Measurements from ENCODE around the gene RIT1. TPM values are rescaled to one million over a fixed set of nuclear protein-coding genes. Genes with fewer than 3 reads are reported as not detected.

RIT1 gene
- total RNA-seq, 1 experiment from 2014 or later: 27.2 TPM

DNA sequence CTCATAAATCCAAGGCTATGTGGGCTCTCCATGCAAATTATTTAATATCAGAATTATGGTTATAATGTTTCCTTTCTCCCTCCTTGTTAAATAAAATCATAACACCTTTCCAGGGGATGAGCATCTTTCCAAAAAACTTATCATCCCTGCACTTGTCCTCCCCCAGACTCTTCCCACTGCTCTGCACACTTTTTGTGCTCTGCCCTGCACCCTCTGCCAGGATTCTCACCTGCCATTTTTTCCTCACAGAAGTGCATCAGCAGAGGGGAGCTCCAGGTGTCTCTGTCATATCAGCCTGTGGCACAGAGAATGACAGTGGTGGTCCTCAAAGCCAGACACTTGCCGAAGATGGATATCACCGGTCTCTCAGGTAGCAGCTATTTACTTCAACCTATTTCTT lies 30.9 kb downstream of the RIT1 start:
- Mint-ChIP-seq H3K27me3 (ENCODE audit: low read depth) (no peaks in the 10 kb centered on the region), H3K4me1 (0 out of 2 replicates have a peak, but pooled peaks cover 5% of the 10 kb centered on the region), H3K4me3 (no peak overlapping the region), H3K36me3 (no peaks in the 10 kb centered on the region), H3K9me3 (no peaks in the 10 kb centered on the region), H3K27ac (no peak overlapping the region)
- CTCF ChIA-PET: no interaction called here
- DNase-seq (ENCODE audit: low spot score) (no peak), ATAC-seq (no peak)
- TF ChIP-seq, protein P1, sequence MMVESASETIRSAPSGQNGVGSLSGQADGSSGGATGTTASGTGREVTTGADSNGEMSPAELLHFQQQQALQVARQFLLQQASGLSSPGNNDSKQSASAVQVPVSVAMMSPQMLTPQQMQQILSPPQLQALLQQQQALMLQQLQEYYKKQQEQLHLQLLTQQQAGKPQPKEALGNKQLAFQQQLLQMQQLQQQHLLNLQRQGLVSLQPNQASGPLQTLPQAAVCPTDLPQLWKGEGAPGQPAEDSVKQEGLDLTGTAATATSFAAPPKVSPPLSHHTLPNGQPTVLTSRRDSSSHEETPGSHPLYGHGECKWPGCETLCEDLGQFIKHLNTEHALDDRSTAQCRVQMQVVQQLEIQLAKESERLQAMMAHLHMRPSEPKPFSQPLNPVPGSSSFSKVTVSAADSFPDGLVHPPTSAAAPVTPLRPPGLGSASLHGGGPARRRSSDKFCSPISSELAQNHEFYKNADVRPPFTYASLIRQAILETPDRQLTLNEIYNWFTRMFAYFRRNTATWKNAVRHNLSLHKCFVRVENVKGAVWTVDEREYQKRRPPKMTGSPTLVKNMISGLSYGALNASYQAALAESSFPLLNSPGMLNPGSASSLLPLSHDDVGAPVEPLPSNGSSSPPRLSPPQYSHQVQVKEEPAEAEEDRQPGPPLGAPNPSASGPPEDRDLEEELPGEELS (CRISPR knock-in tag; IDR thresholded peaks at IDR 0.05): no peak
- TF ChIP-seq ATF1 (CRISPR knock-in tag; IDR thresholded peaks at IDR 0.05) (no peak), ZNF138 (CRISPR knock-in tag; conservative IDR thresholded peaks at IDR 0.05) (no peak), GTF2I (CRISPR knock-in tag; conservative IDR thresholded peaks at IDR 0.05) (no peak), ZNF232 (CRISPR knock-in tag; IDR thresholded peaks at IDR 0.05) (no peak), ZNF219 (CRISPR knock-in tag; IDR thresholded peaks at IDR 0.05; ENCODE audit: borderline replicate concordance) (no peak), FOXP1 (CRISPR knock-in tag; IDR thresholded peaks at IDR 0.05; ENCODE audit: borderline replicate concordance) (no peak), NR1H2 (CRISPR knock-in tag; IDR thresholded peaks at IDR 0.05) (no peak), MXD4 (CRISPR knock-in tag; IDR thresholded peaks at IDR 0.05; ENCODE audit: borderline replicate concordance) (no peak), ZNF671 (CRISPR knock-in tag; IDR thresholded peaks at IDR 0.05) (no peak), CREM (CRISPR knock-in tag; IDR thresholded peaks at IDR 0.05) (no peak), RORB (CRISPR knock-in tag; IDR thresholded peaks at IDR 0.05) (no peak), ZNF317 (CRISPR knock-in tag; IDR thresholded peaks at IDR 0.05; ENCODE audit: borderline replicate concordance, low read depth) (no peak), TP53 (CRISPR knock-in tag; IDR thresholded peaks at IDR 0.05) (no peak), ETV6 (CRISPR knock-in tag; IDR thresholded peaks at IDR 0.05) (no peak), SMAD3 (CRISPR knock-in tag; IDR thresholded peaks at IDR 0.05; ENCODE audit: borderline replicate concordance) (no peak)
- TF ChIP-seq, protein P2, sequence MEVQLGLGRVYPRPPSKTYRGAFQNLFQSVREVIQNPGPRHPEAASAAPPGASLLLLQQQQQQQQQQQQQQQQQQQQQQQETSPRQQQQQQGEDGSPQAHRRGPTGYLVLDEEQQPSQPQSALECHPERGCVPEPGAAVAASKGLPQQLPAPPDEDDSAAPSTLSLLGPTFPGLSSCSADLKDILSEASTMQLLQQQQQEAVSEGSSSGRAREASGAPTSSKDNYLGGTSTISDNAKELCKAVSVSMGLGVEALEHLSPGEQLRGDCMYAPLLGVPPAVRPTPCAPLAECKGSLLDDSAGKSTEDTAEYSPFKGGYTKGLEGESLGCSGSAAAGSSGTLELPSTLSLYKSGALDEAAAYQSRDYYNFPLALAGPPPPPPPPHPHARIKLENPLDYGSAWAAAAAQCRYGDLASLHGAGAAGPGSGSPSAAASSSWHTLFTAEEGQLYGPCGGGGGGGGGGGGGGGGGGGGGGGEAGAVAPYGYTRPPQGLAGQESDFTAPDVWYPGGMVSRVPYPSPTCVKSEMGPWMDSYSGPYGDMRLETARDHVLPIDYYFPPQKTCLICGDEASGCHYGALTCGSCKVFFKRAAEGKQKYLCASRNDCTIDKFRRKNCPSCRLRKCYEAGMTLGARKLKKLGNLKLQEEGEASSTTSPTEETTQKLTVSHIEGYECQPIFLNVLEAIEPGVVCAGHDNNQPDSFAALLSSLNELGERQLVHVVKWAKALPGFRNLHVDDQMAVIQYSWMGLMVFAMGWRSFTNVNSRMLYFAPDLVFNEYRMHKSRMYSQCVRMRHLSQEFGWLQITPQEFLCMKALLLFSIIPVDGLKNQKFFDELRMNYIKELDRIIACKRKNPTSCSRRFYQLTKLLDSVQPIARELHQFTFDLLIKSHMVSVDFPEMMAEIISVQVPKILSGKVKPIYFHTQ (CRISPR knock-in tag; IDR thresholded peaks at IDR 0.05): no peak
- TF ChIP-seq, protein P3, sequence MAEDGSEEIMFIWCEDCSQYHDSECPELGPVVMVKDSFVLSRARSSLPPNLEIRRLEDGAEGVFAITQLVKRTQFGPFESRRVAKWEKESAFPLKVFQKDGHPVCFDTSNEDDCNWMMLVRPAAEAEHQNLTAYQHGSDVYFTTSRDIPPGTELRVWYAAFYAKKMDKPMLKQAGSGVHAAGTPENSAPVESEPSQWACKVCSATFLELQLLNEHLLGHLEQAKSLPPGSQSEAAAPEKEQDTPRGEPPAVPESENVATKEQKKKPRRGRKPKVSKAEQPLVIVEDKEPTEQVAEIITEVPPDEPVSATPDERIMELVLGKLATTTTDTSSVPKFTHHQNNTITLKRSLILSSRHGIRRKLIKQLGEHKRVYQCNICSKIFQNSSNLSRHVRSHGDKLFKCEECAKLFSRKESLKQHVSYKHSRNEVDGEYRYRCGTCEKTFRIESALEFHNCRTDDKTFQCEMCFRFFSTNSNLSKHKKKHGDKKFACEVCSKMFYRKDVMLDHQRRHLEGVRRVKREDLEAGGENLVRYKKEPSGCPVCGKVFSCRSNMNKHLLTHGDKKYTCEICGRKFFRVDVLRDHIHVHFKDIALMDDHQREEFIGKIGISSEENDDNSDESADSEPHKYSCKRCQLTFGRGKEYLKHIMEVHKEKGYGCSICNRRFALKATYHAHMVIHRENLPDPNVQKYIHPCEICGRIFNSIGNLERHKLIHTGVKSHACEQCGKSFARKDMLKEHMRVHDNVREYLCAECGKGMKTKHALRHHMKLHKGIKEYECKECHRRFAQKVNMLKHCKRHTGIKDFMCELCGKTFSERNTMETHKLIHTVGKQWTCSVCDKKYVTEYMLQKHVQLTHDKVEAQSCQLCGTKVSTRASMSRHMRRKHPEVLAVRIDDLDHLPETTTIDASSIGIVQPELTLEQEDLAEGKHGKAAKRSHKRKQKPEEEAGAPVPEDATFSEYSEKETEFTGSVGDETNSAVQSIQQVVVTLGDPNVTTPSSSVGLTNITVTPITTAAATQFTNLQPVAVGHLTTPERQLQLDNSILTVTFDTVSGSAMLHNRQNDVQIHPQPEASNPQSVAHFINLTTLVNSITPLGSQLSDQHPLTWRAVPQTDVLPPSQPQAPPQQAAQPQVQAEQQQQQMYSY (CRISPR knock-in tag; IDR thresholded peaks at IDR 0.05): no peak
- TF ChIP-seq, protein P4, sequence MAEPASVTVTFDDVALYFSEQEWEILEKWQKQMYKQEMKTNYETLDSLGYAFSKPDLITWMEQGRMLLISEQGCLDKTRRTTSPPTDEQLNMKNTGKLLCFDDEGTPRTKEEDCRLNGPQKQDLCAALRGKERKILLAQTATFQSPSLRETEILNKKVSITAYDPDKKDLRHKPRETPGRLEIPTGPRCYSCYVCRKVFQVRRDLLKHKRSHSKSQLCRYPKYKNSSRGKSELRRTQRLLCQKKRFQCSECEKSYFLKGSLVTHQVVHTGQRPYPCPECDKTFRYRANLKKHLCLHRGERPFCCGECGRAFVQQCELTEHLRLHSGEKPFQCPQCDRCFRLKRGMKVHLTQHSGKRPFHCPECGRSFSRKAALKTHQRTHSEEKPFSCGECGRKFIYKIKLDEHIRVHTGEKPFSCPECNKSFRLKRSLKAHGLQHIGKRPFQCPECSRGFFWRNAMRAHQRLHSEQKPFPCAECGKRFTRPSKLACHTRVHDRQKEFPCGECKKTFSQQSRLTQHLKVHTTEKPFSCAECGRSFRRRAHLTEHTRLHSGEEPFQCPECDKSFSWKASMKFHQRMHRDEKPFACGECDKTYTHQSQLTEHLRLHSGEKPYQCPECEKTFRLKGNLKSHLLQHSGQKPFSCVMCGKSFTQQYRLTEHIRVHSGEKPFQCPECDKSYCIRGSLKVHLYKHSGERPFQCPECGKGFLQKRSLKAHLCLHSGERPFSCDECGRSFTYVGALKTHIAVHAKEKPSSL (CRISPR knock-in tag; conservative IDR thresholded peaks at IDR 0.05): no peak
- TF ChIP-seq, protein P5, sequence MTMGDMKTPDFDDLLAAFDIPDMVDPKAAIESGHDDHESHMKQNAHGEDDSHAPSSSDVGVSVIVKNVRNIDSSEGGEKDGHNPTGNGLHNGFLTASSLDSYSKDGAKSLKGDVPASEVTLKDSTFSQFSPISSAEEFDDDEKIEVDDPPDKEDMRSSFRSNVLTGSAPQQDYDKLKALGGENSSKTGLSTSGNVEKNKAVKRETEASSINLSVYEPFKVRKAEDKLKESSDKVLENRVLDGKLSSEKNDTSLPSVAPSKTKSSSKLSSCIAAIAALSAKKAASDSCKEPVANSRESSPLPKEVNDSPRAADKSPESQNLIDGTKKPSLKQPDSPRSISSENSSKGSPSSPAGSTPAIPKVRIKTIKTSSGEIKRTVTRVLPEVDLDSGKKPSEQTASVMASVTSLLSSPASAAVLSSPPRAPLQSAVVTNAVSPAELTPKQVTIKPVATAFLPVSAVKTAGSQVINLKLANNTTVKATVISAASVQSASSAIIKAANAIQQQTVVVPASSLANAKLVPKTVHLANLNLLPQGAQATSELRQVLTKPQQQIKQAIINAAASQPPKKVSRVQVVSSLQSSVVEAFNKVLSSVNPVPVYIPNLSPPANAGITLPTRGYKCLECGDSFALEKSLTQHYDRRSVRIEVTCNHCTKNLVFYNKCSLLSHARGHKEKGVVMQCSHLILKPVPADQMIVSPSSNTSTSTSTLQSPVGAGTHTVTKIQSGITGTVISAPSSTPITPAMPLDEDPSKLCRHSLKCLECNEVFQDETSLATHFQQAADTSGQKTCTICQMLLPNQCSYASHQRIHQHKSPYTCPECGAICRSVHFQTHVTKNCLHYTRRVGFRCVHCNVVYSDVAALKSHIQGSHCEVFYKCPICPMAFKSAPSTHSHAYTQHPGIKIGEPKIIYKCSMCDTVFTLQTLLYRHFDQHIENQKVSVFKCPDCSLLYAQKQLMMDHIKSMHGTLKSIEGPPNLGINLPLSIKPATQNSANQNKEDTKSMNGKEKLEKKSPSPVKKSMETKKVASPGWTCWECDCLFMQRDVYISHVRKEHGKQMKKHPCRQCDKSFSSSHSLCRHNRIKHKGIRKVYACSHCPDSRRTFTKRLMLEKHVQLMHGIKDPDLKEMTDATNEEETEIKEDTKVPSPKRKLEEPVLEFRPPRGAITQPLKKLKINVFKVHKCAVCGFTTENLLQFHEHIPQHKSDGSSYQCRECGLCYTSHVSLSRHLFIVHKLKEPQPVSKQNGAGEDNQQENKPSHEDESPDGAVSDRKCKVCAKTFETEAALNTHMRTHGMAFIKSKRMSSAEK (CRISPR knock-in tag; IDR thresholded peaks at IDR 0.05; ENCODE audit: borderline replicate concordance): no peak
- POLR2A ChIA-PET: no interaction called here

Data from WTC11 (cell line).